ENCODE data around the gene GPR39.

GPR39 gene

GRCh38 chr2:132664096-132664495 lies 247.5 kb downstream of the GPR39 start:
- Histone ChIP-seq H2AFZ (ENCODE audit: low read depth, low read length, severe bottlenecking) (no peak overlapping the region), H3K4me3 (ENCODE audit: insufficient read depth, low read length, poor library complexity, severe bottlenecking) (no peak overlapping the region), H3F3A (ENCODE audit: insufficient read depth) (no peaks in the 10 kb centered on the region), H3K9me2 (replicated peaks; ENCODE audit: insufficient read depth, low read length) (no peaks in the 10 kb centered on the region), H3K27me3 (ENCODE audit: low read length) (no peaks in the 10 kb centered on the region), H3K79me2 (ENCODE audit: insufficient read depth, low read length) (no peaks in the 10 kb centered on the region), H3K9me3 (ENCODE audit: insufficient read depth, low read length) (no peaks in the 10 kb centered on the region), H3K36me3 (ENCODE audit: low read length) (no peaks in the 10 kb centered on the region), H4K20me1 (ENCODE audit: low read depth, low read length) (no peaks in the 10 kb centered on the region), H3K4me2 (ENCODE audit: low read depth, low read length, poor library complexity, severe bottlenecking) (no peak overlapping the region), H3K9ac (ENCODE audit: low read length) (no peak overlapping the region), H3K27ac (ENCODE audit: low read depth, low read length) (no peak overlapping the region)
- TF ChIP-seq EZH2phosphoT487 (conservative IDR thresholded peaks at IDR 0.05; ENCODE audit: low read length) (no peak), CTCF (IDR thresholded peaks at IDR 0.05; ENCODE audit: insufficient read depth, low read length, poor library complexity, severe bottlenecking) (no peak)

- Histone ChIP-seq H3F3A (ENCODE audit: insufficient read depth) (no peaks in the 10 kb centered on the region), H4K20me1 (ENCODE audit: low read depth, low read length) (no peaks in the 10 kb centered on the region), H3K9me2 (replicated peaks; ENCODE audit: insufficient read depth, low read length) (no peaks in the 10 kb centered on the region), H3K27me3 (ENCODE audit: low read length) (no peaks in the 10 kb centered on the region), H3K4me2 (ENCODE audit: low read depth, low read length, poor library complexity, severe bottlenecking) (no peak overlapping the region), H2AFZ (ENCODE audit: low read depth, low read length, severe bottlenecking) (no peak overlapping the region), H3K9me3 (ENCODE audit: insufficient read depth, low read length) (no peaks in the 10 kb centered on the region), H3K36me3 (ENCODE audit: low read length) (no peaks in the 10 kb centered on the region), H3K4me3 (ENCODE audit: insufficient read depth, low read length, poor library complexity, severe bottlenecking) (no peak overlapping the region), H3K27ac (ENCODE audit: low read depth, low read length) (no peak overlapping the region), H3K79me2 (ENCODE audit: insufficient read depth, low read length) (no peaks in the 10 kb centered on the region), H3K9ac (ENCODE audit: low read length) (no peak overlapping the region)
- TF ChIP-seq EZH2phosphoT487 (conservative IDR thresholded peaks at IDR 0.05; ENCODE audit: low read length) = no peak
- TF ChIP-seq CTCF (IDR thresholded peaks at IDR 0.05; ENCODE audit: insufficient read depth, low read length, poor library complexity, severe bottlenecking) = no peak
These were observed 249.0 kb downstream of the GPR39 start for GRCh38 chr2:132665401-132666140.

GRCh38 chr2:132667706-132668105 lies 251.1 kb downstream of the GPR39 start:
- Histone ChIP-seq H3K9ac (ENCODE audit: low read length) (no peak overlapping the region), H2AFZ (ENCODE audit: low read depth, low read length, severe bottlenecking) (no peak overlapping the region), H3K36me3 (ENCODE audit: low read length) (no peaks in the 10 kb centered on the region), H3K4me3 (ENCODE audit: insufficient read depth, low read length, poor library complexity, severe bottlenecking) (no peak overlapping the region), H3K4me2 (ENCODE audit: low read depth, low read length, poor library complexity, severe bottlenecking) (no peak overlapping the region), H3K27me3 (ENCODE audit: low read length) (no peaks in the 10 kb centered on the region), H3F3A (ENCODE audit: insufficient read depth) (no peaks in the 10 kb centered on the region), H4K20me1 (ENCODE audit: low read depth, low read length) (no peaks in the 10 kb centered on the region), H3K79me2 (ENCODE audit: insufficient read depth, low read length) (no peaks in the 10 kb centered on the region), H3K9me3 (ENCODE audit: insufficient read depth, low read length) (no peaks in the 10 kb centered on the region), H3K9me2 (replicated peaks; ENCODE audit: insufficient read depth, low read length) (no peaks in the 10 kb centered on the region), H3K27ac (ENCODE audit: low read depth, low read length) (no peak overlapping the region)
- no peak for TF ChIP-seq CTCF (IDR thresholded peaks at IDR 0.05; ENCODE audit: insufficient read depth, low read length, poor library complexity, severe bottlenecking)
